H1 (cell line): ENCODE results near the gene SIGLEC10.

Source experiments
- CBX5 ChIP-seq: fragments of 300-800, 300-1000 bp; sonication (generic); IDR thresholded peaks from 2 replicates; pipeline ENCODE4 v1.7.1; 2016; ENCODE audit warnings: antibody characterized with exemption, low read length, low read depth
- EZH2 ChIP-seq: fragments of 200-600 bp; sonication (generic); IDR thresholded peaks from 2 replicates; pipeline ENCODE4 v1.7.1; 2012; ENCODE audit warnings: low read depth, mild to moderate bottlenecking, moderate library complexity, low read length, inconsistent platforms; ENCODE audit not compliant: severe bottlenecking
- FOSL1 ChIP-seq: IDR thresholded peaks from 2 replicates; pipeline ENCODE4 v1.6.1; 2011; ENCODE audit warnings: mild to moderate bottlenecking, low read depth, low read length, moderate library complexity; ENCODE audit not compliant: insufficient read depth
- JUN ChIP-seq: IDR thresholded peaks from 2 replicates; pipeline ENCODE4 v1.6.1; 2011; ENCODE audit warnings: low read depth, mild to moderate bottlenecking, improper control_type of control experiment, low read length
- POLR2AphosphoS5 ChIP-seq: IDR thresholded peaks from 2 replicates; pipeline ENCODE4 v1.6.1; 2011; ENCODE audit warnings: low read depth, low read length
- SP1 ChIP-seq: IDR thresholded peaks from 2 replicates; pipeline ENCODE4 v1.6.1; 2011; ENCODE audit warnings: low read depth, low read length
- ZNF274 ChIP-seq: IDR thresholded peaks from 2 replicates; pipeline ENCODE4 v1.7.0; 2012; ENCODE audit warnings: low read length, borderline replicate concordance; ENCODE audit errors: extremely low read depth
- TF ChIP-seq, protein P1 (sequence below), 3 experiments: IDR thresholded peaks; 1 replicate in 2 of 3; 2 replicates in 1 of 3; pipeline versions ENCODE4 v1.5.1 to v1.6.1; 2011; ENCODE audit warnings: low read length in 3 of 3, mild to moderate bottlenecking in 3 of 3, inconsistent platforms in 2 of 3, low read depth in 1 of 3, moderate library complexity in 1 of 3; ENCODE audit not compliant: insufficient read depth in 1 of 3; ENCODE audit errors: control extremely low read depth in 1 of 3

DNA sequence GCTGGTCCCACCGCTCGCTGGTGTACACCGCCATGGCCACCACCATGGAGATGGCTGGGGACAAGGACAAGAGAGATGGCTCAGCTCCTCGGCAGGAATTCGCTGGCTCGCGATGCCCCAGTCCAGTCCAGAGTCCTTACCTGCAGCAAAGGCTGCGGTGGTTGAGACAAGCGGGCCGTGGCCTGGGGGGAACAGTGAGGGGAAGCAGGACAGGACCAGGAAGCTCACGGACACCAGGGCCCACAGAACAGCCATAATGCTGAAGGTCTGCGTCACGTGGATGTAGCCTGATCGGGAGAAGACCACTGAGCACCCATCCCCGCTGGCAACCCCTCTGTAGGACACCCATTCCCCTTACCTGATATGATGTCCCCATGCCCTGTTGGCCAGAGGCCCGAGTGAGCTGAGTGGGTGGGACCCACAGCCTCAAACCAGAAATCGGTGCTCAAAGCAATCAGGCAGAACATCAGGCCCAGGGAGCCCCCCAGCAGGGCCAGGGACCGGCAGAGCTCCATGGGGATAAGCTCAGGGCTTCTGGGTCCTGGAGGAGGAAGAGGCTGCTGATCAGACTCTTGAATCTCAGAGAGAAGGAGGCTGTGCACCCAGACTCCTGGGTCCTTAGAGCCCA is 45.3 kb downstream of the SIGLEC10 start:
- TF ChIP-seq POLR2AphosphoS5 = no peak
- no peak for TF ChIP-seq JUN
- TF ChIP-seq, protein P1, sequence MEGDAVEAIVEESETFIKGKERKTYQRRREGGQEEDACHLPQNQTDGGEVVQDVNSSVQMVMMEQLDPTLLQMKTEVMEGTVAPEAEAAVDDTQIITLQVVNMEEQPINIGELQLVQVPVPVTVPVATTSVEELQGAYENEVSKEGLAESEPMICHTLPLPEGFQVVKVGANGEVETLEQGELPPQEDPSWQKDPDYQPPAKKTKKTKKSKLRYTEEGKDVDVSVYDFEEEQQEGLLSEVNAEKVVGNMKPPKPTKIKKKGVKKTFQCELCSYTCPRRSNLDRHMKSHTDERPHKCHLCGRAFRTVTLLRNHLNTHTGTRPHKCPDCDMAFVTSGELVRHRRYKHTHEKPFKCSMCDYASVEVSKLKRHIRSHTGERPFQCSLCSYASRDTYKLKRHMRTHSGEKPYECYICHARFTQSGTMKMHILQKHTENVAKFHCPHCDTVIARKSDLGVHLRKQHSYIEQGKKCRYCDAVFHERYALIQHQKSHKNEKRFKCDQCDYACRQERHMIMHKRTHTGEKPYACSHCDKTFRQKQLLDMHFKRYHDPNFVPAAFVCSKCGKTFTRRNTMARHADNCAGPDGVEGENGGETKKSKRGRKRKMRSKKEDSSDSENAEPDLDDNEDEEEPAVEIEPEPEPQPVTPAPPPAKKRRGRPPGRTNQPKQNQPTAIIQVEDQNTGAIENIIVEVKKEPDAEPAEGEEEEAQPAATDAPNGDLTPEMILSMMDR (IDR thresholded peaks at IDR 0.05; ENCODE audit: control extremely low read depth in 1 of 3, insufficient read depth in 1 of 3, low read depth in 1 of 3, low read length in 3 of 3) = no peak
- no peak for TF ChIP-seq EZH2
- TF ChIP-seq SP1 = no peak
- TF ChIP-seq CBX5 = no peak
- no peak for TF ChIP-seq FOSL1
- TF ChIP-seq ZNF274 = no peak
